Suprapubic skin (tissue), 3 donors: Measurements from ENCODE around the gene FARS2.

Experiments
- CTCF ChIP-seq, 2 donors: fragments of 200-600 bp in 1 of 2; fragments of 450-650 bp in 1 of 2; sonication (generic) in 1 of 2; IDR thresholded peaks; one replicate each; pipeline ENCODE4 v1.5.1; 2016 to 2019; ENCODE audit warnings: antibody characterized with exemption in 2 of 2, mild to moderate bottlenecking in 1 of 2, moderate library complexity in 1 of 2
- POLR2AphosphoS5 ChIP-seq, 3 donors: sonication (generic); formaldehyde crosslinking; IDR thresholded peaks; one replicate each; pipeline ENCODE4 v1.6.1; 2017; ENCODE audit warnings: antibody characterized with exemption in 3 of 3

GRCh38 chr6:5809450-5809849 is 548.1 kb downstream of the FARS2 start:
- TF ChIP-seq CTCF (IDR thresholded peaks at IDR 0.05), result no peak
- no peak for TF ChIP-seq POLR2AphosphoS5 (IDR thresholded peaks at IDR 0.05)
